ENCODE measurements around the gene RBBP4.

The RBBP4 gene

DNA sequence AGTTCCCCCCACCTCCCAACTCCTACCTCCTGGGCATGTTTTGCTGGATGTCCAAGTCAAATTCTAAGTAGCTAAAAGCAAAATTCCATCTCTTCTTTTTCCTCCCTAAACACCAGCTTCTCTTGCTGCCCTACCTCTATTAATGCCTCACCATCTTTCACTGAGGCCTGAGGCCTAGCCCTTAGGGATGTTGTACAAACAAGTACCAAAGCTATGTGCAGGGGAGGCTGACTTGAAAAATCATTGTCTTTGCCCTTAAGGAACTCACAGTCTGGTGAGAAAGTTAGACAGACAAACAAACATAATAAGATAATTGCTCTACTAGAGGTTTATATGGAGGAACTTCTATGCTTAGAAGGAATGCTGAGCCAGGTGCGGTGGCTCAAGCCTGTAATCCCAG lies 76.9 kb downstream of the RBBP4 start:
- no peak for DNase-seq

DNA sequence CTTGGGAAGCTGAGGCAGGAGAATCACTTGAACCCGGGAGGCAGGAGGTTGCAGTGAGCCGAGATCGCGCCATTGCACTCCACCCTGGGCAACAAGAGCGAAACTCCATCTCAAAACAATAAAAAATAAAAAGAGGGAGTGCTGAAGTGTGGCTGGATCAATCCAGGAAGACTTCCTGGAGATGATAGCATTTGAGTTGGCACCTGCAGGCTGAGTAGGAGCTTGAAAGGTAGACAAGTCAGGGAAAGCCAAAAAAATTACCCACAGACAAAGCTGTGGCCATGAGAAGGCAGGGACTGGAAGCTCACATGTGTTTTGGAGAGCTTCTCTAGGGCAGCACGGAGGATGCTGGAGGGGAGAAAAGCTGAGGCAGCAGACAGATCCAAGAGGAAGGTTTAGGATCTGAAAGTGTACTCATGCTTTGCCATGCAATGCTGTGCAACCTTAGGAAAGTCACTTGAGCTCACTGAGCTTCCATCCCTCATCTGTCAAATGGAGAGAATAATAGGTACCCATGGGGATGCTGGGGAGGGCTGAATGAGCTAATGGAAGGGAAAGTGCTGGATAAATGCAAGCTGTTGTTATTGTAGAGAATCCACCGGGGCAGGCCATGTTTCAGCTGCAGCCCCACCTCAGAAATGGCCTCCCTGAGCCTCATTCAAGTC lies 77.5 kb downstream of the RBBP4 start:
- no peak for DNase-seq

DNA sequence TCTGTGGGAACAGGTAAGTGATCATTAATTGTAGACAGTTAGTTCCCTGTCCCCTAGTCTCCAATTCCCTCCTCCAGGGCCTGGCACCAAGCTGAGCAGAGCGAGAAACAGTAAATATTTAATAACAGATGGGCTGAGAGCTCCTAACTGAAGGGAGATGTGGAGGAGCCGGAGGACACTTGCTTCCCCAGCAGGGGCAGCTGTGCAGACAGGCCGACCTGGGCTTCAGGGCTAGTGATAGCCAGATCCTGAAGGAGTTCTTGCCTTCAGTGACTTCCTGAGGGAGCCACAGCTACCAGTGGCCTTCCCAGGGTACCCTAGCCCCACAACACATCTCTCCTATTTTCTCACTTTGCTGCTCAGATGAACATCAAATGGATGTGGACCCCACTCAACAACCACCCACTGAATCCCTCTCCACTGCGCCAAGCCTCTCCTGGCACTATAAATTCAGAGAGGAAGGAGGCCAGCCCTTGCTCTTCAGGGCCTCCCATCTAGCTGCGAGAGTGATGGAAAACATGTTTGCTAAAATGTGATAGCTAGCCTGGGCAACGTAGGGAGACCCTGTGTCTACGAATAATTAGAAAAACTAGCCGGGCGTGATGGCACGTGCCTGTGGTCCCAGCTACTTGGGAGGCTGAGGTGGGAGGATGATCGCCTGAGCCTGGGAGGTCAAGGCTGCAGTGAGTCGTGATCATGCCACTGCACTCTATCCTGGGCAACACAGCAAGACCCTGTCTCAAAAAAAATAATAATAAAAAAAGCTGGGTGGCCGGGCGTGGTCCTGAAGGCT lies 78.4 kb downstream of the RBBP4 start:
- no peak for DNase-seq

DNA sequence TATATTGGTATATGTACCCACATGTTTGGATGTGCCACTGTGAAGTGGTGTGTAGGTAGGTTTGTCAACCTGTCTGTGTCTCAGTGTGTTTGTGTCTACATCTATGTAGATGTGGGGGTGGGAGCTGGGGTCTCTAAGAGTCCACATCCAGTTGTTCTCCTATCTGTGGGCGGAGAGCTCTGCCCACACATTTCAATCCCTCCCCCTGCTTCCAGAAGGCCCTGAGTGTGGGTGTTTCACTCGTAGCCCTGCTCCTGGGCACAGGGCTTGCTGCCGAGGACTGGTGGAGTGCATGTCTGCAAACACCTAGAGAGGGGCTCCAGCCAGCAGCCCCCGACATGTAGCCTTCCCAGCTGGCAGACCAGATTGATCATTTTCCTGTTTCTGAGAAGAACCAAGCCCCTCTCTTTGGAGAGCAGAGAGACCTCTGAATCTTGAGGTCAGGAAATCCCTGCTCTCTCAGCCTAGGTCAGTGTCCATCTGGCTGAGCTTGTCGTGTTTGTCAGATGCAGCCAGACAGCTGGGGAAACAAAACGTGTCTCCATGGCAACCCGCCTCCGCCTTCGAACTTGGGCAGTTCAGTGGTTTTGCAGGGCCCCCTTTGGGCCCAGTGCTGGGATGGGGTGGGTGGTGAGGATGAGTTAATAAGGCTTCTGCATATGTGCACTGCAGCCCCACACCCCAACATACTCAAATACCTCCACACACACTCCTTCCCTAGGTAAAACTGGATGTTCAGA lies 82.7 kb downstream of the RBBP4 start:
- no peak for DNase-seq
